HEK293T (cell line): ENCODE data around the gene CTR9.
A peak's percentile ranks its signal among the peaks of the same experiment; 100 is the strongest.

Experiments used
- CTCF ChIA-PET: fragments of 350-600 bp; formaldehyde crosslinking; extraction: SDS; loops from one replicate; lab custom pipeline; 2021; ENCODE audit warnings: antibody characterized with exemption, inconsistent platforms; lab: Yijun Ruan, JAX
- POLR2A ChIA-PET: fragments of 350-600 bp; formaldehyde crosslinking; extraction: SDS; loops from one replicate; lab custom pipeline; 2020; ENCODE audit warnings: antibody characterized with exemption, inconsistent platforms; lab: Yijun Ruan, JAX
- DNase-seq: peaks from one replicate; pipeline ENCODE4 v3.0.0; 2012; ENCODE audit warnings: mixed read lengths; ENCODE audit errors: extremely low spot score
- ARNT ChIP-seq: fragments of 450-650 bp; IDR thresholded peaks from 2 replicates; pipeline ENCODE4 v1.6.1; 2017; ENCODE audit warnings: mild to moderate bottlenecking
- BHLHE40 ChIP-seq: fragments of 450-650 bp; IDR thresholded peaks from 2 replicates; pipeline ENCODE4 v1.6.1; 2016; ENCODE audit warnings: mild to moderate bottlenecking, moderate library complexity, borderline replicate concordance
- CTBP1 ChIP-seq: fragments of 450-650 bp; IDR thresholded peaks from 2 replicates; pipeline ENCODE4 v1.6.1; 2016; ENCODE audit warnings: borderline replicate concordance
- ELF4 ChIP-seq: fragments of 450-650 bp; IDR thresholded peaks from 2 replicates; pipeline ENCODE4 v1.6.1; 2017; ENCODE audit warnings: antibody characterized with exemption
- FOXA1 ChIP-seq: fragments of 450-650 bp; IDR thresholded peaks from 2 replicates; pipeline ENCODE4 v1.6.1; 2016; ENCODE audit warnings: mild to moderate bottlenecking
- FOXK2 ChIP-seq: fragments of 450-650 bp; IDR thresholded peaks from 2 replicates; pipeline ENCODE4 v1.6.1; 2016; ENCODE audit warnings: mild to moderate bottlenecking
- FOXM1 ChIP-seq: fragments of 450-650 bp; IDR thresholded peaks from 2 replicates; pipeline ENCODE4 v1.6.1; 2017; ENCODE audit warnings: mild to moderate bottlenecking, borderline replicate concordance
- HDGF ChIP-seq: fragments of 450-650 bp; IDR thresholded peaks from 2 replicates; pipeline ENCODE4 v1.6.1; 2017; ENCODE audit warnings: antibody characterized with exemption, borderline replicate concordance
- L3MBTL2 ChIP-seq: fragments of 450-650 bp; conservative IDR thresholded peaks from 2 replicates; pipeline ENCODE4 v1.6.1; 2016; ENCODE audit warnings: mild to moderate bottlenecking
- LEF1 ChIP-seq: fragments of 450-650 bp; IDR thresholded peaks from 2 replicates; pipeline ENCODE4 v1.6.1; 2017; ENCODE audit warnings: mild to moderate bottlenecking, borderline replicate concordance
- NFRKB ChIP-seq: fragments of 450-650 bp; IDR thresholded peaks from 2 replicates; pipeline ENCODE4 v1.6.1; 2016; ENCODE audit warnings: mild to moderate bottlenecking, moderate library complexity
- PKNOX1 ChIP-seq: fragments of 450-650 bp; IDR thresholded peaks from 2 replicates; pipeline ENCODE4 v1.6.1; 2016
- SP1 ChIP-seq: fragments of 450-650 bp; IDR thresholded peaks from 2 replicates; pipeline ENCODE4 v1.6.1; 2017
- SUZ12 ChIP-seq: fragments of 450-650 bp; IDR thresholded peaks from 2 replicates; pipeline ENCODE4 v1.6.1; 2016; ENCODE audit warnings: mild to moderate bottlenecking
- TARDBP ChIP-seq: fragments of 450-650 bp; IDR thresholded peaks from 2 replicates; pipeline ENCODE4 v1.6.1; 2016
- ZNF384 ChIP-seq: fragments of 450-650 bp; IDR thresholded peaks from 2 replicates; pipeline ENCODE4 v1.6.1; 2016

CTR9 gene

DNA sequence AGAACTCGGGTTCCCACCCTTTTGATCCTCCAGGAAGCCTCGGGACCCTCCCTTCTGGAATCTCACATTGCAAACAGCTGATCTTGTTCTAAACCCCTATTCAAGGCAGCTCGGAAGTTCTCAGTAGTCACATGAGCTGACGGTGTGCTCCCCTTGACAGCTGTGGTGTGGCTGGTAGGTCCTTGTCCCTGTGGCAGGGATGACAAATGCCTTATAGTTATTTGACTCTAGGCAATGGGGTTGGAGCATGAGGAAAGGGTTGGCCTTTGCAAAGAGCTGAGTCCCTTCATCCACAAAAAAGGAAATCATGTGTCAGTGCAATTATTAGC, 34.1 kb downstream of the CTR9 start:
- CTCF ChIA-PET, result interaction anchor here (1.1 to 1.7 kb wide), 3 partner anchors 14 to 243 kb away, joined by 4 read pairs; no protein-coding TSS in a partner anchor
- TF ChIP-seq FOXK2, result no peak
- TF ChIP-seq SP1, result no peak
- no peak for TF ChIP-seq CTBP1
- no peak for TF ChIP-seq FOXA1
- TF ChIP-seq HDGF, result no peak
- no peak for TF ChIP-seq BHLHE40
- no peak for TF ChIP-seq FOXM1
- no peak for TF ChIP-seq SUZ12
- TF ChIP-seq L3MBTL2, result no peak
- no peak for TF ChIP-seq ELF4
- TF ChIP-seq NFRKB, result no peak
- TF ChIP-seq LEF1, result no peak
- no peak for TF ChIP-seq ZNF384
- no peak for DNase-seq
- POLR2A ChIA-PET, result interaction anchor here (0.8 to 1.4 kb wide), 2 partner anchors 24 to 147 kb away, joined by 3 read pairs; partner anchors contain the start of gene EIF4G2

GRCh38 chr11:10786451-10786850, 35.4 kb downstream of the CTR9 start:
- ChIA-PET POLR2A (interaction anchor here (0.6 kb wide), 1 partner anchor 23 kb away, joined by 3 read pairs; the partner anchor contains the start of gene EIF4G2), CTCF (interaction anchor here (1.7 kb wide), 1 partner anchor 242 kb away, joined by 4 read pairs; no protein-coding TSS in a partner anchor)
- TF ChIP-seq FOXA1, result no peak
- no peak for TF ChIP-seq HDGF
- TF ChIP-seq FOXM1, result no peak
- no peak for TF ChIP-seq CTBP1
- TF ChIP-seq SUZ12, result no peak
- TF ChIP-seq BHLHE40, result no peak
- TF ChIP-seq ARNT, result no peak
- no peak for TF ChIP-seq ELF4
- TF ChIP-seq FOXK2, result no peak
- no peak for TF ChIP-seq LEF1
- no peak for TF ChIP-seq NFRKB
- TF ChIP-seq TARDBP, result no peak
- TF ChIP-seq ZNF384, result no peak
- no peak for TF ChIP-seq SP1
- DNase-seq, result no peak

DNA sequence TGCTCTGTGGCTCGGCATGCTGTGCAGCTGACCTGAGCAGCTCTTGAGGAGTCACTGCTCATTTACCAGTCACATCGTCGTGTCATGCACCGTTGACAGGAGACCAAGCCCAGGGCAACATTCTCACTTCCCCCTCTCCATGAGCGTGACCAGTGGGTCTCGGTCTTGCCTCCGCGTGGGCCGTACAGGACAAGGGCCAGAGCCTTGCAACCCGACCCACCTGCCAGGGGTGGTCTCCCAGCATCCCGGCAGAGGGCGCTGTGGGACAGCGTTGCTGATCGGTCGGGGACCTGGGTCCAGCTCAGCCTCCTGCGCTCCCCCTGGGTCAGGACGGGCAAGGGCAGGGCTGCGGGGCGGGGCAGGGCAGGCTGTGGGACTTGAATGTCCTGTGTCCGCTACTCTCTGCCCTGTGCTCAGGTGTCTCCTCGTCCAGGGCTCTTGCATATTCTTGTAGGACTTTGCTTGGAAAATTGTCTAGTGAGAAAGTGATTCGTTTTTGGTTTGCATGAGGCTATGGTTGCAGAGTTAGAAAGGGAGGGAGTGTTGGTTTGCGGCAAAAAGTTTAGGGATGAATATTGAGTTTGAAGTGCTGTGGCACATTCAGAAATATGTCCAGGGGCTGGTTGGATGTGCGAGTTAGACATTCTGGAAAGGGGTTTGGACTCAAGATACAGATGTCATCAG, 41.5 kb downstream of the CTR9 start:
- peak; percentile 90 for DNase-seq
- POLR2A ChIA-PET, result interaction anchor here (1.0 to 1.8 kb wide), 3 partner anchors 16 to 228 kb away, joined by 4 to 21 read pairs (median 4); partner anchors contain the start of gene EIF4G2
- TF ChIP-seq CTBP1 (no peak), SUZ12 (no peak), FOXA1 (no peak), FOXK2 (no peak), TARDBP (no peak), ZNF384 (no peak), FOXM1 (no peak), SP1 (no peak), ELF4 (no peak), ARNT (no peak), NFRKB (no peak), PKNOX1 (no peak), LEF1 (no peak), BHLHE40 (no peak)
- CTCF ChIA-PET, result interaction anchor here (0.6 to 2.8 kb wide), 16 partner anchors 9 to 439 kb away, joined by 3 to 12 read pairs (median 4); partner anchors contain the start of gene EIF4G2

GRCh38 chr11:10793470-10794255, 42.6 kb downstream of the CTR9 start:
- ChIA-PET POLR2A (interaction anchor here (1.8 kb wide), 1 partner anchor 15 kb away, joined by 21 read pairs; the partner anchor contains the start of gene EIF4G2), CTCF (interaction anchor here (0.7 to 2.8 kb wide), 8 partner anchors 9 to 234 kb away, joined by 3 to 12 read pairs (median 6); no protein-coding TSS in a partner anchor)
- DNase-seq, result no peak
- TF ChIP-seq SP1, result no peak
- TF ChIP-seq HDGF, result no peak
- TF ChIP-seq FOXK2, result no peak
- no peak for TF ChIP-seq NFRKB
- no peak for TF ChIP-seq L3MBTL2
- TF ChIP-seq FOXM1, result no peak
- TF ChIP-seq ZNF384, result no peak
- TF ChIP-seq LEF1, result no peak
- TF ChIP-seq BHLHE40, result no peak
- no peak for TF ChIP-seq FOXA1
- no peak for TF ChIP-seq ELF4
- TF ChIP-seq CTBP1, result no peak
- TF ChIP-seq SUZ12, result no peak
- no peak for TF ChIP-seq TARDBP

DNA sequence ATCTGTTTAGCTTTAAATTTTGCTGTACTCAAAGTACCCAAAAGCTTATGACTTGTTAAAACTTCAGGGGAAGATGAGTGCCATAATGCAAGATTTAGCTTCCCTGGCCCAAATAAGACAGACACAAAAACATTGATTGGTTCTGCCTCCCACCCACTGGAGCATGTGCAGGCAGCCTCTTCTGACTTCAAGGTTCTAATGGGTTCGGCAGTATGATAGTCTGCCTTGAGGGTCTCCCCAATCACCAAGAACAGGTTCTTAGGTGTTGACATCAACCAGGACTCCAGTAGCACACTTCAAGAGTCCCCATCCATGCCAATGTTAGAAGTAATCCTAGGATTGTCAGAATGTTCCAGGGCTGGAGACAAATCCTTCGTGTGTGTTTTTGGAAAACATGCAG, 45.1 kb downstream of the CTR9 start:
- ChIA-PET CTCF (interaction anchor here (0.6 kb wide), 1 partner anchor 232 kb away, joined by 3 read pairs; no protein-coding TSS in a partner anchor), POLR2A (interaction anchor here (0.7 to 5.5 kb wide), 3 partner anchors 12 to 135 kb away, joined by 3 to 63 read pairs (median 4); partner anchors contain the start of gene EIF4G2)
- TF ChIP-seq FOXM1 (no peak), ZNF384 (no peak), FOXK2 (no peak), L3MBTL2 (no peak), BHLHE40 (no peak), FOXA1 (no peak), PKNOX1 (no peak), CTBP1 (no peak), LEF1 (no peak), ARNT (no peak), SUZ12 (no peak), NFRKB (no peak), HDGF (no peak), SP1 (no peak), ELF4 (no peak), TARDBP (no peak)
- DNase-seq, result no peak
